Measurements from ENCODE around the gene UST. TPM values are rescaled to one million over a fixed set of nuclear protein-coding genes. Genes with fewer than 3 reads are reported as not detected.

The UST gene
- total and polyA plus RNA-seq, 9 of the 15 experiments (the other 6 are each of a cell fraction or from before 2014, with no cell fraction given) = 0.04 to 0.10 TPM; not detected in 7

DNA sequence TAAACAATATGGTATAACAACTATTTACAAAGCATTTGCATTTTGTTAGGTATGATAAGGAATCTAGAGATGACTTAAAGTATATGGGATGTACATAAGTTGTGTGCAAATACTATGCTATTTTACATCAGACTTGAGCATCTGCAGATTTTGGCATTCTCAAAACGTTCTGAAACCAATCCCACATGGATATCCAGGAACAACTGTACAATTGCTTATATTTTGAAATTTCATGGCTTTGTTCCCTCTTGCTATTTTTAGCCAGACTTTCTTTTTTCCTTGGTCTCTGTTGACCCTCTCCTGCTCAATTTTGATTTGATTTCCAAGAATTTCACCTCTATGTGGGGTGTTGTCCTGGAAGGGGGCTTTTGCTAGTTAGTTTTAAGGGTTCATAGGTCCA lies 32.9 kb upstream of the UST start (continued):
- TF ChIP-seq, protein P1, sequence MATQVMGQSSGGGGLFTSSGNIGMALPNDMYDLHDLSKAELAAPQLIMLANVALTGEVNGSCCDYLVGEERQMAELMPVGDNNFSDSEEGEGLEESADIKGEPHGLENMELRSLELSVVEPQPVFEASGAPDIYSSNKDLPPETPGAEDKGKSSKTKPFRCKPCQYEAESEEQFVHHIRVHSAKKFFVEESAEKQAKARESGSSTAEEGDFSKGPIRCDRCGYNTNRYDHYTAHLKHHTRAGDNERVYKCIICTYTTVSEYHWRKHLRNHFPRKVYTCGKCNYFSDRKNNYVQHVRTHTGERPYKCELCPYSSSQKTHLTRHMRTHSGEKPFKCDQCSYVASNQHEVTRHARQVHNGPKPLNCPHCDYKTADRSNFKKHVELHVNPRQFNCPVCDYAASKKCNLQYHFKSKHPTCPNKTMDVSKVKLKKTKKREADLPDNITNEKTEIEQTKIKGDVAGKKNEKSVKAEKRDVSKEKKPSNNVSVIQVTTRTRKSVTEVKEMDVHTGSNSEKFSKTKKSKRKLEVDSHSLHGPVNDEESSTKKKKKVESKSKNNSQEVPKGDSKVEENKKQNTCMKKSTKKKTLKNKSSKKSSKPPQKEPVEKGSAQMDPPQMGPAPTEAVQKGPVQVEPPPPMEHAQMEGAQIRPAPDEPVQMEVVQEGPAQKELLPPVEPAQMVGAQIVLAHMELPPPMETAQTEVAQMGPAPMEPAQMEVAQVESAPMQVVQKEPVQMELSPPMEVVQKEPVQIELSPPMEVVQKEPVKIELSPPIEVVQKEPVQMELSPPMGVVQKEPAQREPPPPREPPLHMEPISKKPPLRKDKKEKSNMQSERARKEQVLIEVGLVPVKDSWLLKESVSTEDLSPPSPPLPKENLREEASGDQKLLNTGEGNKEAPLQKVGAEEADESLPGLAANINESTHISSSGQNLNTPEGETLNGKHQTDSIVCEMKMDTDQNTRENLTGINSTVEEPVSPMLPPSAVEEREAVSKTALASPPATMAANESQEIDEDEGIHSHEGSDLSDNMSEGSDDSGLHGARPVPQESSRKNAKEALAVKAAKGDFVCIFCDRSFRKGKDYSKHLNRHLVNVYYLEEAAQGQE (IDR thresholded peaks at IDR 0.05; ENCODE audit: borderline replicate concordance) = no peak
- TF ChIP-seq, protein P1 (CRISPR knock-in tag; IDR thresholded peaks at IDR 0.05; ENCODE audit: low read depth) = no peak
- TF ChIP-seq, protein P2, sequence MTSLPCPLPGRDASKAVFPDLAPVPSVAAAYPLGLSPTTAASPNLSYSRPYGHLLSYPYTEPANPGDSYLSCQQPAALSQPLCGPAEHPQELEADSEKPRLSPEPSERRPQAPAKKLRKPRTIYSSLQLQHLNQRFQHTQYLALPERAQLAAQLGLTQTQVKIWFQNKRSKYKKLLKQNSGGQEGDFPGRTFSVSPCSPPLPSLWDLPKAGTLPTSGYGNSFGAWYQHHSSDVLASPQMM (CRISPR knock-in tag; IDR thresholded peaks at IDR 0.05) = no peak
- TF ChIP-seq KLF10 (CRISPR knock-in tag; IDR thresholded peaks at IDR 0.05) = no peak
- TF ChIP-seq, protein P3, sequence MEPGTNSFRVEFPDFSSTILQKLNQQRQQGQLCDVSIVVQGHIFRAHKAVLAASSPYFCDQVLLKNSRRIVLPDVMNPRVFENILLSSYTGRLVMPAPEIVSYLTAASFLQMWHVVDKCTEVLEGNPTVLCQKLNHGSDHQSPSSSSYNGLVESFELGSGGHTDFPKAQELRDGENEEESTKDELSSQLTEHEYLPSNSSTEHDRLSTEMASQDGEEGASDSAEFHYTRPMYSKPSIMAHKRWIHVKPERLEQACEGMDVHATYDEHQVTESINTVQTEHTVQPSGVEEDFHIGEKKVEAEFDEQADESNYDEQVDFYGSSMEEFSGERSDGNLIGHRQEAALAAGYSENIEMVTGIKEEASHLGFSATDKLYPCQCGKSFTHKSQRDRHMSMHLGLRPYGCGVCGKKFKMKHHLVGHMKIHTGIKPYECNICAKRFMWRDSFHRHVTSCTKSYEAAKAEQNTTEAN (CRISPR knock-in tag; IDR thresholded peaks at IDR 0.05) = no peak
- TF ChIP-seq RBM17 (IDR thresholded peaks at IDR 0.05; ENCODE audit: borderline replicate concordance, low read depth, low read length) = no peak
- TF ChIP-seq ZNF830 (CRISPR knock-in tag; IDR thresholded peaks at IDR 0.05) = no peak
- no peak for TF ChIP-seq LEF1 (IDR thresholded peaks at IDR 0.05)
- no peak for TF ChIP-seq ELF4 (CRISPR knock-in tag; IDR thresholded peaks at IDR 0.05)
- TF ChIP-seq, protein P4, sequence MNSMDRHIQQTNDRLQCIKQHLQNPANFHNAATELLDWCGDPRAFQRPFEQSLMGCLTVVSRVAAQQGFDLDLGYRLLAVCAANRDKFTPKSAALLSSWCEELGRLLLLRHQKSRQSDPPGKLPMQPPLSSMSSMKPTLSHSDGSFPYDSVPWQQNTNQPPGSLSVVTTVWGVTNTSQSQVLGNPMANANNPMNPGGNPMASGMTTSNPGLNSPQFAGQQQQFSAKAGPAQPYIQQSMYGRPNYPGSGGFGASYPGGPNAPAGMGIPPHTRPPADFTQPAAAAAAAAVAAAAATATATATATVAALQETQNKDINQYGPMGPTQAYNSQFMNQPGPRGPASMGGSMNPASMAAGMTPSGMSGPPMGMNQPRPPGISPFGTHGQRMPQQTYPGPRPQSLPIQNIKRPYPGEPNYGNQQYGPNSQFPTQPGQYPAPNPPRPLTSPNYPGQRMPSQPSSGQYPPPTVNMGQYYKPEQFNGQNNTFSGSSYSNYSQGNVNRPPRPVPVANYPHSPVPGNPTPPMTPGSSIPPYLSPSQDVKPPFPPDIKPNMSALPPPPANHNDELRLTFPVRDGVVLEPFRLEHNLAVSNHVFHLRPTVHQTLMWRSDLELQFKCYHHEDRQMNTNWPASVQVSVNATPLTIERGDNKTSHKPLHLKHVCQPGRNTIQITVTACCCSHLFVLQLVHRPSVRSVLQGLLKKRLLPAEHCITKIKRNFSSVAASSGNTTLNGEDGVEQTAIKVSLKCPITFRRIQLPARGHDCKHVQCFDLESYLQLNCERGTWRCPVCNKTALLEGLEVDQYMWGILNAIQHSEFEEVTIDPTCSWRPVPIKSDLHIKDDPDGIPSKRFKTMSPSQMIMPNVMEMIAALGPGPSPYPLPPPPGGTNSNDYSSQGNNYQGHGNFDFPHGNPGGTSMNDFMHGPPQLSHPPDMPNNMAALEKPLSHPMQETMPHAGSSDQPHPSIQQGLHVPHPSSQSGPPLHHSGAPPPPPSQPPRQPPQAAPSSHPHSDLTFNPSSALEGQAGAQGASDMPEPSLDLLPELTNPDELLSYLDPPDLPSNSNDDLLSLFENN (IDR thresholded peaks at IDR 0.05; ENCODE audit: low read depth in 2 of 2, low read length in 2 of 2) = no peak
- TF ChIP-seq PURB (CRISPR knock-in tag; IDR thresholded peaks at IDR 0.05; ENCODE audit: low read depth) = no peak
- TF ChIP-seq ZNF212 (CRISPR knock-in tag; IDR thresholded peaks at IDR 0.05) = no peak
- TF ChIP-seq, protein P5, sequence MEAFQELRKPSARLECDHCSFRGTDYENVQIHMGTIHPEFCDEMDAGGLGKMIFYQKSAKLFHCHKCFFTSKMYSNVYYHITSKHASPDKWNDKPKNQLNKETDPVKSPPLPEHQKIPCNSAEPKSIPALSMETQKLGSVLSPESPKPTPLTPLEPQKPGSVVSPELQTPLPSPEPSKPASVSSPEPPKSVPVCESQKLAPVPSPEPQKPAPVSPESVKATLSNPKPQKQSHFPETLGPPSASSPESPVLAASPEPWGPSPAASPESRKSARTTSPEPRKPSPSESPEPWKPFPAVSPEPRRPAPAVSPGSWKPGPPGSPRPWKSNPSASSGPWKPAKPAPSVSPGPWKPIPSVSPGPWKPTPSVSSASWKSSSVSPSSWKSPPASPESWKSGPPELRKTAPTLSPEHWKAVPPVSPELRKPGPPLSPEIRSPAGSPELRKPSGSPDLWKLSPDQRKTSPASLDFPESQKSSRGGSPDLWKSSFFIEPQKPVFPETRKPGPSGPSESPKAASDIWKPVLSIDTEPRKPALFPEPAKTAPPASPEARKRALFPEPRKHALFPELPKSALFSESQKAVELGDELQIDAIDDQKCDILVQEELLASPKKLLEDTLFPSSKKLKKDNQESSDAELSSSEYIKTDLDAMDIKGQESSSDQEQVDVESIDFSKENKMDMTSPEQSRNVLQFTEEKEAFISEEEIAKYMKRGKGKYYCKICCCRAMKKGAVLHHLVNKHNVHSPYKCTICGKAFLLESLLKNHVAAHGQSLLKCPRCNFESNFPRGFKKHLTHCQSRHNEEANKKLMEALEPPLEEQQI (IDR thresholded peaks at IDR 0.05) = no peak
